ENCODE results near the gene WDR26.

GRCh38 chr1:224435999-224436398 lies 1.4 kb upstream of the WDR26 start:
- TF ChIP-seq, protein P1, sequence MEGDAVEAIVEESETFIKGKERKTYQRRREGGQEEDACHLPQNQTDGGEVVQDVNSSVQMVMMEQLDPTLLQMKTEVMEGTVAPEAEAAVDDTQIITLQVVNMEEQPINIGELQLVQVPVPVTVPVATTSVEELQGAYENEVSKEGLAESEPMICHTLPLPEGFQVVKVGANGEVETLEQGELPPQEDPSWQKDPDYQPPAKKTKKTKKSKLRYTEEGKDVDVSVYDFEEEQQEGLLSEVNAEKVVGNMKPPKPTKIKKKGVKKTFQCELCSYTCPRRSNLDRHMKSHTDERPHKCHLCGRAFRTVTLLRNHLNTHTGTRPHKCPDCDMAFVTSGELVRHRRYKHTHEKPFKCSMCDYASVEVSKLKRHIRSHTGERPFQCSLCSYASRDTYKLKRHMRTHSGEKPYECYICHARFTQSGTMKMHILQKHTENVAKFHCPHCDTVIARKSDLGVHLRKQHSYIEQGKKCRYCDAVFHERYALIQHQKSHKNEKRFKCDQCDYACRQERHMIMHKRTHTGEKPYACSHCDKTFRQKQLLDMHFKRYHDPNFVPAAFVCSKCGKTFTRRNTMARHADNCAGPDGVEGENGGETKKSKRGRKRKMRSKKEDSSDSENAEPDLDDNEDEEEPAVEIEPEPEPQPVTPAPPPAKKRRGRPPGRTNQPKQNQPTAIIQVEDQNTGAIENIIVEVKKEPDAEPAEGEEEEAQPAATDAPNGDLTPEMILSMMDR (IDR thresholded peaks at IDR 0.05): no peak
- no peak for TF ChIP-seq EP300 (IDR thresholded peaks at IDR 0.05)

Data from tibial nerve (tissue), 4 donors.